GM19239 (cell line): Measurements from ENCODE around the gene POU3F1.
A peak's percentile ranks its signal among the peaks of the same experiment; 100 is the strongest.

Source experiments
- DNase-seq: peaks from one replicate; pipeline ENCODE4 v3.0.0; 2011; ENCODE audit warnings: low spot score; ENCODE audit not compliant: insufficient read length
- FAIRE-seq: peaks from 2 replicates; lab custom pipeline; 2011; peaks lifted over from hg19 to GRCh38; lab: Jason Lieb, UNC

The POU3F1 gene

DNA sequence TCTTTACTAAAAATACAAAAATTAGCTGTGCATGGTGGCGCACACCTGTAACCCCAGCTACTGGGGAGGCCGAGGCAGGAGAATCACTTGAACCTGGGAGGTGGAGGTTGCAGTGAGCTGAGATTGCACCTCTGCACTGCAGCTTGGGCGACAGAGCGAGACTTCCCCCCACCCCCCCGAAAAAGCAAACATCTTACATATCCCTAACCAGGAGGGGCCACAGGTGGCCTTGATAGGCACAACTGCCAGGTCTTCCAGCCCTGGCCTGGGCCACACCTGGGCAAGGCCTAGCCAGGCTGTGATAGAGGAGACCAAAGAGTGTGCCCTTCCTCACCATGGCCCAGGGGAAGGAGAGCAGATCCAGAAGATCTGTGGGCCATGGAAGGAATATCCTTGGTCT is 28.6 kb upstream of the POU3F1 start:
- no peak for FAIRE-seq
- DNase-seq: no peak

DNA sequence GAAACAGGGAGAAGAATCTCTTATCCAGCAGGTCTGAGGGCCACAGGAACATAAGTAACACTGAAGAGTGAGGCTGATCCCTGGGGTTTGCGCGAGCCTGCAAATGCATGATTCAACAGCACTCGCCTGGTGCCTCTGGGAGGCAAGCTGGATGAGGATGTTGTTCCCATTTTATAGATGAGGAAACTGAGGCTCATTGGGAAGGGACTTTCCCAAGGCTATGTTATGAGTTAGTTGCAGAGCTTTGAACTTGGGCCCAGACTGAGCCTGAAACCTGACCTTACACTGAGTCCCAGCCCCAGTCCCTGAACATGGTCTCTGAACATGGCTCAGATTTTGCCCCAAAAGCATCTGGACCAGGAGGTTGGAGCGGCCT is 27.7 kb upstream of the POU3F1 start:
- FAIRE-seq (no peak), DNase-seq (no peak)

- no peak for DNase-seq
- FAIRE-seq: no peak
These were observed 27.1 kb upstream of the POU3F1 start for GRCh38 chr1:38073534-38074301.

- DNase-seq: no peak
- FAIRE-seq: no peak
These were observed 26.3 kb upstream of the POU3F1 start for GRCh38 chr1:38072858-38073257.

DNA sequence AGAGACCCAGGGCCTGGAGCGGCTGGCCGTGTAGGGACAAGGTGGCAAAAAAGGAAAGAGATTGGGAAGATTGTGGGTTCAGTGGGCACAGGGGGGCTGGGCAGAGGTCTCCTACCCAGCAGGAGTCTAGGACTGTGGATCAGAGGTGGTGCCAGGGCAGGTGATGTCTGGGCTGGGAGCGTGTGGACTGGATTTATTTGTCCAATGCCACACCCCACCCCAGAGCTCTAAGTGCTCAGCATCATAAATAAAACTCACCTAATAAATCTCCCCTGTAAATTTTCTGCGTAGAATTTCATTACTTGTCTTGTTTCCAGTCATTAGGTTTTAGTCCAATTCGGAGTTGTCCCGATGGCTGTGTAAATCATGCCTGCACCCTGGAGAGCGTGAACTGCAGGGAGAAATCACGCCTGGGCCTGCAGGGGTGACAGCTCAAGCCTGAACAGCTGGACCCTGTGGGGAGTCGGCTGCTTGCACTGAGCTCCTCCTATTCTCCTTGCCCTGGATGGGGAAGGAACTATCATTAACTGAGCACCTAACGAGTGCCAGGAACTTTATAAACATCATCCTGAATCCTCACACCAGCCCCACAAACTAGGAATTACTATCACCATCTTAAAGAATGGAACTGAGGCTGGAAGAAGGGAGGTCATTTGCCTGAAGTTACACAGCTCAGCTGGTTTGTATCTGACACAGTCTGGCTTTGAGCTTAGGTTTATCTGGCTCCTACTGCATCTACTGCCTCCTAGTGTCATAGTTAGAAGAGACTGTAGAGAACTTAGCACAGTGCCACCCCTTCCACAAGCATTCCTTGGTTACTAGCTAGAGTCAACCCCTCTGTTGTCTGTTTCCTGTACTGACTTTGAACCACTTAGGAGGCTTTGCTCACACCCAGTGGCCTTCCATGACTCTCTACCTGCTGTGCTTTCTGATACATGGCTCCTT is 25.0 kb upstream of the POU3F1 start:
- DNase-seq (peak; percentile 50), FAIRE-seq (peak; percentile 87)

- FAIRE-seq (no peak), DNase-seq (no peak)
These were observed 22.4 kb upstream of the POU3F1 start for GRCh38 chr1:38068980-38069340.

DNA sequence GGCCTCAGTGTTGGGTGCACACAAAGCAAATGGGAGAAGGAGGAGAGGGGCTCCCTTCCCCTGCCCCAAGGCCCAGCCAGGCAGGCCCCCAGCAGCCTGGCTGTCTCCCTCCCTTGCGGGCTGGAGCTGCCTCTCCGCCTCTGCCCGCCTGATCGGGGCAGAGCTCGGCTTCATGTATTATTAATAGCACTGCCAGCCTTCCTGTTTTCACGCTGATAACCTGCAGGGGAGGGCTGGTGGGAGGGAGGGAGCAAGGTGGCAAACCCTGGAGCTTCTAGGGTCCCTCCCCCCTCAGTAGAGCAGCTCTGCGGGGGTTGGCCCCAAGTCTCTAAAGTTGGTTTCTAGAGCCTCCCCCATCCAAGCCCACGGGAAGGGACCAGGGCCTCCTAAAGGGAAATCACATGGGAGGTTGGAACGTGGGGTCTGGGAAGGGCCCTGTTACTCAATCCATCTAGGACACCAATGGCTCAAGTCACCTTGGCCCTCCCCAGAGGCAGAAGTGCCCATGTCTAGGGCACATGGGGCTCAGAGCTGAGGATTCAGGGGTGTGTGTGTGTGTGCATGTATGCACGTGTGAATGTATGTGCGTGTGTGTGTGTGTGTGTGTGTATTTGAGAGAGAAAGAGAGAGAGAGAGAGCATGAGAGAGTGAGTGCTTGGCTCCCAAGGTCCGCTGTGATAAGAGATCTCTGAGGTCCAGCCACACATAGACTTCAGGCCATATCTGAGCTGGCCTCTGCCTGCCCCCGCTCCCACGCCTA is 21.8 kb upstream of the POU3F1 start:
- FAIRE-seq: no peak
- DNase-seq: no peak

DNA sequence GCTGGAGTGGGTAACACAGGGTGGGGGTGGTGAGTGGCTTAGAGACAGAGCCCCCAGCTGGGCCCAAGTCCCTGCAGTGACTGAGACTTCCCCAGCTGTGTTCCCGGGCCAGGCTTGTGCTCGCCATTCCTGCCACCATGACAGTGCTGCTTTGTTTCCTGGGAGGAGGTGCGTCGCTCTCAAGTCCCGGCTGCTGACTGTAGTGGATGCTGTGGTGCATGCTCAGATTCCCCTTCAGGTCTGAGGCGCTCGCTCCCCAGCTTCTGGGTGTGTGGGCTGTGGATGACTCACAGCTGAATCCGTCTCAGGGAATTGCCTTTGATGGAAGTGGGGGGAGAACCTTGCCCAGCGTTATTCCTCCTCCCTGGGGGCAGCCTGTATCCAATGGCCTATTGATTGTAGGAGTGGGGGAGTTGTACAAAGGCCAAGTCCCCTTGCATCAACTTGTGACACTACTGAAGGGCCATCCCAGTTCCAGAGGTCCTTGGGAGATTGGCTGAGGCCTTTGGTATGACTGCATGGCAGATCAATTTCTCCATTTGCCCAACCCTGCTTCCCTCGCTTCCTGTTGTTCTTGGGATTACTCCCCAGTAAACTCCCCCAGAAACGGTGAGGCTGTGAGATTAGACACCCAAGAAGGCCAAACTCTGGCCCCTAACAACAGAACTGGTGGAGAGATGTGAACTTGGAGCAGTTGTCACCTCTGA is 17.8 kb upstream of the POU3F1 start:
- FAIRE-seq (no peak), DNase-seq (no peak)

- DNase-seq: no peak
- no peak for FAIRE-seq
These were observed 17.0 kb upstream of the POU3F1 start for GRCh38 chr1:38063616-38064015.

DNA sequence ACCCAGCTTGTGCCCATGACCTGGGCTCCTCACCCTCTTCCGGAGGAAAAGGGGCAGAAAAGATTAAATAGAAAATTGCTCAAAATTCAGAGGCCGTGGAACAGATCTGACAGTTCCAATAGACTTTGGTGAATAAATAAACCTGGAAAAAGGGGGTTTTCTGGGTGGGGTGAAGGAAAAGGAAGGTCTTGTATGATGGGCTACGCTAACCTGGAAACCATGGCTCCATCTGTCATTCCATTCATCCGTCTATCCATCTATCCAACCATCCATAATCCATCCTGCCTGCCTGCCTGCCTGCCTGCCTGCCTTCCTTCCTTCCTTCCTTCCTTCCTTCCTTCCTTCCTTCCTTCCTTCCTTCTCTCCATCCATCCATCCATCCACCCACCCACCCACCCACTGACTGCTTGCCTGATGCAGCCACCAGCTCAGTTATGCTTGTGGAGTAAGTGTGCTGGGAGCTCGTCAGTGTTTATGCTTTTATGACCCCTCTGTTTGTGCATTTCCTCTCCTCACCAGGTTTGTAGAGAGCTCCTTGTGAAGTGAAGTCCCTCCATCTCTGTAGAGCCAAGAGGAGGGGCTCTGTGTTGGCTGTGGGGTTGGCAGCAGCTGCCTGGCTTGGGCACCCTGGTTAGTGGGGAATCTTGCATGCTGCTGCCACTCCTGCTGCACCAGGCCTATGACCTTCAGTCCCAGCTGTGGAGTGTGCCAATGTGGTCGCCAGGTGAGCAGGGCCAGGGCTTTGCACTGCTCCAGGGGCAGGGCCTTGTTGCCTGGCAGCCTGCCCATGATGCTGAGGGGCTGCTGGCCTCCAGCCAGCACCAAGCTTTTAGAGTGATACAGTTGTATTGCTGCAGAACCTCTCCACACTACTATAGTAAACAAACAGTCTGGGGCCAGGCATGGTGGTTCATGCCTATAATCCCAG is 16.0 kb upstream of the POU3F1 start:
- DNase-seq: no peak
- no peak for FAIRE-seq

GRCh38 chr1:38061883-38062328 is 15.3 kb upstream of the POU3F1 start:
- DNase-seq (no peak), FAIRE-seq (peak; percentile 96)

DNA sequence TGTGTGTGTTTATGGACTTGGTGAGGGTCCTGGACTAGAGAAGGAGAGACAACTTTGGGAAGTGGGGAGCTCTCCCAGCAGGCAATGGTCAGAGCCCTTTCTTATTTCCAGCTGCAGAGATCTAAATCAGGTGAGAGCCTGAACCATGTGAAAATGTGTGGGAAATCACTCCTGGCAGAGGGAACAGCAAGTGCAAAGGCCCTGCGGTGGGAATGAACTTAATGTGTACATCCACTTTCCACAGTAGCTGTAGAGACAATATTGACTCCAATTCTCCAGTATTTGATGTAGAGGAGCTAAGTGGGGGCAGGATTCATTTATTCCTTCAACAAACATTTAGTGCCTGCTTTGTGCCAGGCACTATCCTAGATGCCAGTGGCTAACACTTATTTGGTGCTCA is 14.7 kb upstream of the POU3F1 start:
- DNase-seq (no peak), FAIRE-seq (no peak)

- FAIRE-seq (no peak), DNase-seq (no peak)
These were observed 13.9 kb upstream of the POU3F1 start for GRCh38 chr1:38060498-38060897.

DNA sequence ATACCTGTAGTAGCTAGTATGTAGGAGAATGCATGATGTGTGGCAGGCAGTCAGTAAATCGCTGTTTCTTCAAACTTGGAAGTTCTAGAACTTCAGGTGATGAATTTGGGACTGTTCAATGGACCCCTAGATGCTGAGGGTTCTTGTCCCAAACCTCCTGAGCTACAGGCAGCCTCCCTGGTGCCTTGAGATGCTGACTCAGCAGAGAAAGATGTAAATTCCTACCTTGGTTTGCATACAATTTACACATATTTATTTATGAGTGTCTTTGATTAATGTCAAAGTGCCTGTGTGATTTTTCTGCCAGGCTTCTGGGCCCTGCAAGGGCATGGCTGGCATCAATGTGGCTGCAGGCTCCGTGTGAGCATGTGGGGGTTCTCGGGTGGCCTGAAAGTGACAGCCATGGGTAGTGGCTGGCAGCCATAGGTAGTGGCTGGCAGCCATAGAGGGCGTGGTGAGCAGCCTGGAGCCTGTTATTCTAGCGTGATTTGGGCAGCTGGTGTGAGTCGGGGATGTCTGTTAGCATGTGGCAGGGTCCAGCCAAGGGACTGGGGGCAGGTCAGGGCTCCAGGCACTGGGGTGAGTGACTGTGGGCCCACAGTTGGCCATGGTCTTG is 13.2 kb upstream of the POU3F1 start:
- DNase-seq (no peak), FAIRE-seq (no peak)

DNA sequence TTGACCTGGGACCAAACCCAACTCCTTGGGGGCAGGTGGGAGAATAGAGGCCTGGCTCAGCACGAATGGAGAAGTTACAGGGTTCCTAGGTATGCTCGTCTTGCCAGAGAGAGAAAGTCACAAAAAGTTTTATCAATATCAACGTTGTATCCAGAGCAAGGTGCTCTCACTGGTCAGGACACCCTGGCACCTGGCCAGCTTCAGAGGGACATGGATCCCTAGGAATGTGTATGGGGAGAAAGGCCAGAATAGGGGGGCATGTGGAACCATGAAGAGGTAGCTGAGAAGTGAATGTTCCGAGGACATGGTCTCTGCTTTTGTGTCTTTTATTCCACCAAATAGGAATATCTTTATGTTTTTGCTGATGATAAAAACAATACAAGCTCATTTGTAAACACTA is 9.4 kb upstream of the POU3F1 start:
- DNase-seq: no peak
- FAIRE-seq: no peak

- FAIRE-seq (no peak), DNase-seq (no peak)
These were observed 8.8 kb upstream of the POU3F1 start for GRCh38 chr1:38055398-38055797.

DNA sequence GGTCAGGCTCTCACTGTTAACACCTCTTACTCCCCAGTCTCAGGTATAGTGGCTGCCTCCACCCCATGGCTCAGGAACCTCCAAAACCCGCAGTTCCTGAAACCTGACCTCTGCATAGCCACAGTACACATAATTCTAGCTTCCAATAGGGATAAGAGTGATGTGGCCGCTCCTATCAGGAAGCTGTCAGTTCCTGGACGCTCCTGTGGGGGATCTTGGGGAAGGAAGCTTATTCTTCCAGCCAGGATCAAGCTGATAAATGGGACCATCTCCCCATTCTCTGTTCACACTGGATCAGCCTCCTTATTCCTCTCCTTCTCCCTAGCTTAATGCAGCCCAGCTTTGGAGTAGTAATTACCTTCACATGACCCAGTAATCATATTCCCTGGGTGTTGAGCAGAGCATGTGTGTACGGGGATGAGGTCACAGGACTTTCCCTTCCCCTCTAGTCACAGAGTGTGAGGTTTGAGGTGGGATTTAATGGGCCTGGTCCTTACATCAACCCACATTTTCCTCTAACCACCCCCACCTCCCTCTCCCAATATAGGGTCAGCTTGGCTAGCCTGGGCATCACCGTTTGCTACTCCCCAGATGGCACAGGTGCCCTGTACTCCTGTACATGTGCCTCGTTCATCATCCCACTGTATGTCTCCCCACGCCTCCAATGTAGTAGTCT is 7.0 kb upstream of the POU3F1 start:
- DNase-seq (no peak), FAIRE-seq (peak; percentile 62)

DNA sequence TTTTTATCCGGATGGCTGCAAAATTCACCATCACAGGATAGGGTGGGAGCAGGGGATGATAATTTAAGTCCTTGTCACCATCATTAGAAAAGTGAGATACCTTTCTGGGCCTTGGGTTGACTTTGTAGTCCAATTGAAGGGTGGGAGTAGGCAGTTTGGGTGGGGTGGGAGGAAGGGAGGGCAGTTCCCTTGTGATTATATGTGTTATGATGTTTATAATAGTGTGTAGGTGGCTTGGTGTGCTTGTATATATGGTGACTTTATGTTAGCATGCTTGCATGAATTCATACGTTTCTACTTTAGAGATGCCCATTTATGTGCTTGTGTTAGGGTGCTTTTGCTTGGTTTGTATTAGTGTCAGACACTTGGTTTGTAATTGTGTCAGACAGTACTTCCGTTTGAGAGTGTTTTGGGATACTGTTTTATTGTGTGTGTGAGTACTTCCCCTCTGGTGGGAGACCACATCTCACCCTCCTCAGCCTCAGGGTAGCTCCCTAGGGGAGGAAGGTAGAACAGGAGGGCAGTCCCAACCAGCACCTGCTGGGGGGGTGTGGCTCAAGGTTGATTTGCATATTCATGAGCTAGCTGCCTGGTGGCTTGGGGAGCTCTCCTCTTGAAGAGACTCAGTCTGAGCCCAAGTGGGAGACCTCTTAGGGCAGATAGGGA is 6.3 kb upstream of the POU3F1 start:
- peak; percentile 96 for FAIRE-seq
- no peak for DNase-seq
